GM19468 (cell line): ENCODE results near the gene ARMC3.

ENCODE experiments used
- ATAC-seq: cut with Tn5 transposase; IDR thresholded peaks from one replicate; pipeline ENCODE4 v1.9.1; 2021; ENCODE audit warnings: mild to moderate bottlenecking, moderate library complexity, moderate number of reproducible peaks; ENCODE audit not compliant: unreplicated experiment; ENCODE audit errors: extremely low read depth

ARMC3 gene

GRCh38 chr10:22988581-22989360, 60.9 kb downstream of the ARMC3 start:
- no peak for ATAC-seq

GRCh38 chr10:22990443-22990842, 62.6 kb downstream of the ARMC3 start:
- no peak for ATAC-seq

- ATAC-seq = no peak
Observed at GRCh38 chr10:22992075-22992474, 64.2 kb downstream of the ARMC3 start.

- ATAC-seq = no peak
Observed at GRCh38 chr10:22992621-22993020, 64.8 kb downstream of the ARMC3 start.

GRCh38 chr10:22993314-22993713, 65.5 kb downstream of the ARMC3 start:
- ATAC-seq = no peak

- ATAC-seq = no peak
Observed at GRCh38 chr10:22997096-22997495, 69.2 kb downstream of the ARMC3 start.

- ATAC-seq = no peak
Observed at GRCh38 chr10:22998091-22998490, 70.2 kb downstream of the ARMC3 start.

- no peak for ATAC-seq
Observed at GRCh38 chr10:22999942-23000341, 72.1 kb downstream of the ARMC3 start.

- ATAC-seq = no peak
Observed at GRCh38 chr10:23001901-23002516, 74.2 kb downstream of the ARMC3 start.

- ATAC-seq = no peak
Observed at GRCh38 chr10:23005150-23005549, 77.3 kb downstream of the ARMC3 start.

GRCh38 chr10:23013581-23014335, 85.9 kb downstream of the ARMC3 start:
- ATAC-seq = no peak

- ATAC-seq = peak; percentile 85
Observed at GRCh38 chr10:23015021-23015707, 87.3 kb downstream of the ARMC3 start.

GRCh38 chr10:23016636-23017035, 88.8 kb downstream of the ARMC3 start:
- ATAC-seq = no peak

- ATAC-seq = no peak
Observed at GRCh38 chr10:23019633-23020032, 91.8 kb downstream of the ARMC3 start.

- no peak for ATAC-seq
Observed at GRCh38 chr10:23021430-23021829, 93.6 kb downstream of the ARMC3 start.

GRCh38 chr10:23024002-23024401, 96.1 kb downstream of the ARMC3 start:
- no peak for ATAC-seq

- no peak for ATAC-seq
Observed at GRCh38 chr10:23031318-23031717, 103.5 kb downstream of the ARMC3 start.

GRCh38 chr10:23034790-23035189, 106.9 kb downstream of the ARMC3 start:
- ATAC-seq = no peak

GRCh38 chr10:23035569-23035968, 107.7 kb downstream of the ARMC3 start:
- no peak for ATAC-seq

- no peak for ATAC-seq
Observed at GRCh38 chr10:23037152-23037551, 109.3 kb downstream of the ARMC3 start.

- ATAC-seq = no peak
Observed at GRCh38 chr10:23037561-23037960, 109.7 kb downstream of the ARMC3 start.
